Left renal cortex interstitium (tissue), 4 donors: ENCODE data around the gene SLC45A2. TPM values are rescaled to one million over a fixed set of nuclear protein-coding genes. Genes with fewer than 3 reads are reported as not detected.
"Not testable (repeated sequence)": the region's sequence is repeated elsewhere in the genome, so short reads cannot be mapped to it uniquely, and the experiment has no call there.

Experiments used
- DNase-seq, 4 donors: peaks; one replicate each; pipeline ENCODE4 v3.0.0-alpha.2; 2013; ENCODE audit warnings: low read depth in 4 of 4, low spot score in 2 of 4, missing footprints in 1 of 4
- polyA plus RNA-seq, 4 donors: library from polyadenylated mRNA; unstranded; fragments of 120-200 nt; gene quantifications; one replicate each; pipeline ENCODE4 v1.2.1, GENCODE V29; 2013; ENCODE audit not compliant: insufficient read length in 4 of 4

Gene SLC45A2
- polyA plus RNA-seq, 4 donors = 0.16 to 0.96 (median 0.60) TPM

DNA sequence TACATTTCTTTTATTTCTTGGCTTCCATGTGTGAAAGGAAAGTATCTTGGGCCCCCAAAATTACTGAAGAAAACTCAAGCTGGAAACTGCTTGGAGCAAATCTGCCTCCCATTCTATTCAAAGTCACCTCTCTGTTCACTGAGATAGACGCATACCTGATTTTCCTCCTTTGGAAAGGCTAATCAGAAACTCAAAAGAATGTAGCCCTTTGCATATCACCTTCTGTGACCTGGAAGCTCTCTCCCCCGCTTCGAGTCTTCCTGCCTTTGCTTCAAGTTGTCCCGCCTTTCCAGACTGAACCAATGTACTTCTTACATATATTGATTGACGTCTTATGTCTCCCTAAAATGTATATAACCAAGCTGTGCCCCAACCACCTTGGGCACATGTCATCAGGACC, 53.4 kb downstream of the SLC45A2 start:
- no peak for DNase-seq

DNA sequence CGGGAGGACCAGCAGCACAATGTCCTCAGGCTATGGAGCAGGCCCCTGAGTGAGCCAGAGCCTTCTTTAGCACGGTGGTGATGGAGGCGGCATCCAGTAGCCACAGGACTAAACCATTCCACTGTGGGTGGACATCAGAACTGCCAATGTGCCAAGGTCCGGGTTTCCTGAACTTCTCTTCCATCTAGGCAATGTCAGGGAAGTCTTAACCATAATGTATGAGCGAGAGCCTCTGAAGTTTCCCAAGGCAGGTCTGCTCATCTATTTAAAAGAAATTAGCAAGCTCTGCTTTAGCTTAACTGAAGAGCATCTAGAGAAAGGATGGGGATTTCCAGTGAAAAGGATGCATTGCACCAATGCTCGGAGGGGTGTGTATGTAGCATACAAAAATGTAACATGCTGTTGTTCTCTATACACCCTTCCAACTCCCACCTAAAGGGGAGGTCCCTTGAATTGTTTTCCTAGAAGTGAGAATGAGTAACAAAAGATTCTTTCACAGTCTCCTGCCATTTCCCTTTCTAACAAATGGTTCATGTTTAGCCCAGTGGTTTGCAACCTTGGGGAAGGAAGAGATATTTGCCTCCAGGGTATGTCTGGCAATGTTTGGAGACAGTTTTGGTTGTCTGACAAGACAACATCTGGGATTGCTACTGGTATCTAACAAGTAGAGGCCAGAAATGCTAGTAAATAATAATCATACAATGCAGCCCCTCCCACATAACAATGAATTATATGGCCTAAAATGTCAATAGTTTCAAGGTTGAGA, 54.4 kb downstream of the SLC45A2 start:
- no peak for DNase-seq

DNA sequence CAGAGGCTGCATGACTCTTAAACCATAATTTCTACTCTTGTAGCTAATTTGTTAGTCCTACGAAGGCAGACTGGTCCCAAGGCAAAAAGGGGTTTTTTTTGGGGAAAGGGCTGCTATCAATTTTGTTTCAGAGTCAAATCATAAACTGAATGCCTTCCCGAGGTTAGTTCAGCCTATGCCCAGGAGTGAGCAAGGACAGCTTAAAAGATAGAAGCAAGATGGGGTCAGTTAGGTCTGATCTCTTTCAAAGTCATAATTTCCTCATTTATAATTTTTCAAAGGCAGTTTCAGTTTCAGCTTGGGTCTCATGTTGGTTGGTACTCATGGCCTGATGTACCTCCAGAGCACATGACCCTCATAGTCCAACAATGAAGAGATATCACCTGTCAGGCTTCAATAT, 56.2 kb downstream of the SLC45A2 start:
- DNase-seq = no peak

DNA sequence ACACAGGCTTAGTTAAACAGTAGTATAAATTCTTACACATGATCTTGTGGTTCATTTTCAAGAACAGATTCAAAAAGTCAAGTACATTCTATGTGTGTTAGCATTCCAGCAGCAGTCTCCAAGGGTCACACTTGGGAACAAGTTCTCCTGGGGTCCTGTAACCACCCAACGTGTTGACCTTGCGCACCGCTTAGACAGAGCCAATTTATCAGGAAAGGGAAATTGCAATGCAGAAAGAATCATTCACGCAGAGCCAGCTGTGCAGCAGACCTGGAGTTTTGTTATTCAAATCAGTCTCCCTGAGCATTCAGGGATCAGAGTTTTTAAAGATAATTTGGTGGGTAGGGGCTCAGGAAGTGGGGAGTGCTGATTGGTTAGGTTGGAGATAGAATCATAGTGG, 56.8 kb downstream of the SLC45A2 start:
- no peak for DNase-seq

DNA sequence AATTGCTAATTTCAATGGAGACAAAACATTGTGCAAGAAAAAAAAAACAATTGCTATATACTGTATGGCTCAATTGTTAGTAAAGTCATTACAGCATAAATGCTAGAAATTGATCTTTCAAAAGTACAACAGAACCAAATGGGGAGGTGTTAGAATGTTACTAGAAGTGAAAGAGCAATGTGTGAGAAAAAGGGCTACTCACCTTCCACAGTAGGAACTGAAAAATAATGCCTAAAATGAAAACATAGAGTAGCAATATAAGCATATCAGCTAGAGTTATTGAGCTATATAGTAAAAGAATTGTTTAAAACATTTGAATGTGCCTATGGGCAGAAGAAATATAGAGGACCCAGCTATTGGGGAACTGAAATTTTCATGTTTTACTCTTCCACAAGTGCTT, 59.2 kb downstream of the SLC45A2 start:
- DNase-seq = no peak

- DNase-seq = no peak
Observed at GRCh38 chr5:33921002-33921401, 63.5 kb downstream of the SLC45A2 start.

- not testable (repeated sequence) for DNase-seq
Observed at GRCh38 chr5:33914844-33915243, 69.6 kb downstream of the SLC45A2 start.

DNA sequence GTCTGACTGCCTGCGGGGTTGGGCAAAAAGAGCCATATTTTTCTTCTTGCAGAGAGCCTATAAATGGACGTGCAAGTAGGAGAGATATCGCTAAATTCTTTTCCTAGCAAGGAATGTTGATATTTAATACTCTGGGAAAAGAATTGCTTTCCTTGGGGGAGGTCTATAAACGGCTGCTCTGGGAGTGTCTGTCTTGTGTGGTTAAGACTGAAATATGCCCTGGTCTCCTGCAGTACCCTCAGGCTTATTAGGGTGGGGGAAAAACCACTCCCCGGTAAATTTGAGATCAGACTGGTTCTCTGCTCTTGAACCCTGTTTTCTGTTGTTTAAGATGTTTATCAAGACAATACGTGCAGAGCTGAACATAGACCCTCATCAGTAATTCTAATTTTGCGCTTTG, 78.2 kb downstream of the SLC45A2 start:
- DNase-seq = not testable (repeated sequence)

DNA sequence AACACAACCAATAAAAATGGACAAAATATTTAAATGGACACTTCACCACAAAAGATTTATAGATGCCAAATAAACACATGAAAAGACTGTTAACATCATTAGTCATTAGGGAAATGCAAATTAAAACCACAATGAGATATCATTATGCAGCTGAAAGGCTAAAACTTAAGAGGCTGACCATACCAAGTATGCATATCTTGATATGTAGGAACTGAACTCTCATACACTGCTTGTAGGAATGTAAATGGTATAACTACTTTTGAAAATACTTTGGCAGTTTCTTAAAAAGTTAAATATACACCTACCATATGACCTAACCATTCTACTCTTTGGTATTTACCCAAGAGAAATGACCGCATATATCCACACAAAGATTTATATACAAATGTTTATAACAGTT, 79.1 kb downstream of the SLC45A2 start:
- DNase-seq = no peak

- no peak for DNase-seq
Observed at GRCh38 chr5:33903118-33903517, 81.4 kb downstream of the SLC45A2 start.

DNA sequence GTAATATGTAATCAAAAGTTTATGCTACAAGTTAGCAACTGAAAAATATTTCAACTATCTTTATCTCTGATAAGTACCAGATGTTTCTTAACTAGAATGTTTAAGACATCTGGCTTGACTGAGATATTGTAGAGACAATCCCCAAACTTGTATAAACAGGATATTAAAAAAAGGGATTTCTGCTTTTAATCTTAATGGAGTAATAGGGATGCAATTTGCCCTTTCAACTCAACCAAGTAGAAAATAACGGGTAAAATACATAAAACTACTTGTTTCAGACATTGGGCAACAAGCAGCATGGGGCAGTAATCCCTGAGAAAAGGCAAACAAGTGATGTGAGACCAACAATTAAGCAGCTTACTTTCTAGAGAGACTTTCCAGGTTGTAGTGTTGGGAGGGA, 83.3 kb downstream of the SLC45A2 start:
- DNase-seq = no peak

Other genes with a start within 250 kb of the SLC45A2 start
- 10 to 100 TPM; 14.6 to 17.2 (median 16.6) TPM for gene ADAMTS12, start 92.7 kb downstream of the SLC45A2 start, polyA plus RNA-seq
- gene RXFP3, start 48.3 kb downstream of the SLC45A2 start, polyA plus RNA-seq = under 1 TPM in 3 of 4 donors, not detected in 1; 0.10 to 0.27 (median 0.21) TPM
- 10 to 100 TPM; 82.4 to 84.2 (median 83.2) TPM for gene AMACR, start 23.4 kb upstream of the SLC45A2 start, polyA plus RNA-seq
- gene C1QTNF3, start 58.5 kb upstream of the SLC45A2 start, polyA plus RNA-seq = 10 to 100 TPM; 46.4 to 73.6 (median 55.9) TPM